Measurements from ENCODE around the gene MEX3C.

- no peak for TF ChIP-seq EP300 (IDR thresholded peaks at IDR 0.05; ENCODE audit: borderline replicate concordance in 1 of 2, low read depth in 1 of 2, low read length in 1 of 2)
- no peak for TF ChIP-seq CTCF (IDR thresholded peaks at IDR 0.05)
- TF ChIP-seq ELF1 (IDR thresholded peaks at IDR 0.05) = no peak
- TF ChIP-seq RAD21 (IDR thresholded peaks at IDR 0.05; ENCODE audit: low read length) = no peak
- no peak for TF ChIP-seq TAF1 (IDR thresholded peaks at IDR 0.05; ENCODE audit: borderline replicate concordance, low read depth, low read length)
- TF ChIP-seq, protein P1, sequence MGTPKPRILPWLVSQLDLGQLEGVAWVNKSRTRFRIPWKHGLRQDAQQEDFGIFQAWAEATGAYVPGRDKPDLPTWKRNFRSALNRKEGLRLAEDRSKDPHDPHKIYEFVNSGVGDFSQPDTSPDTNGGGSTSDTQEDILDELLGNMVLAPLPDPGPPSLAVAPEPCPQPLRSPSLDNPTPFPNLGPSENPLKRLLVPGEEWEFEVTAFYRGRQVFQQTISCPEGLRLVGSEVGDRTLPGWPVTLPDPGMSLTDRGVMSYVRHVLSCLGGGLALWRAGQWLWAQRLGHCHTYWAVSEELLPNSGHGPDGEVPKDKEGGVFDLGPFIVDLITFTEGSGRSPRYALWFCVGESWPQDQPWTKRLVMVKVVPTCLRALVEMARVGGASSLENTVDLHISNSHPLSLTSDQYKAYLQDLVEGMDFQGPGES (IDR thresholded peaks at IDR 0.05; ENCODE audit: low read depth, low read length) = no peak
- TF ChIP-seq YY1 (IDR thresholded peaks at IDR 0.05; ENCODE audit: low read depth) = no peak
- TF ChIP-seq PBX3 (IDR thresholded peaks at IDR 0.05) = no peak
- TF ChIP-seq FOXJ3 (CRISPR knock-in tag; IDR thresholded peaks at IDR 0.05) = no peak
These were observed 14.1 kb upstream of the MEX3C start for GRCh38 chr18:51211552-51211951.
